ENCODE measurements around the gene PAQR7.

PAQR7 gene

GRCh38 chr1:25828491-25828890 lies 47.0 kb downstream of the PAQR7 start:
- peaks cover 69% of the 10 kb centered on the region for H3K36me3 ChIP-seq (ENCODE audit: control insufficient read depth, insufficient read depth, low read length)

GRCh38 chr1:25826571-25826970 lies 48.9 kb downstream of the PAQR7 start:
- Histone ChIP-seq H3K27me3 (ENCODE audit: control insufficient read depth, insufficient read depth, low read length) (peaks cover 3% of the 10 kb centered on the region; the same call in 1 of the 2 replicates), H3K9me3 (ENCODE audit: control insufficient read depth, insufficient read depth, low read length) (no peaks in the 10 kb centered on the region), H3K4me1 (ENCODE audit: control insufficient read depth, insufficient read depth, low read length) (no peaks in the 10 kb centered on the region), H3K27ac (ENCODE audit: low read depth, low read length) (no peak overlapping the region), H3K9ac (ENCODE audit: low read depth, low read length) (no peak overlapping the region), H3K36me3 (ENCODE audit: control insufficient read depth, insufficient read depth, low read length) (peaks cover 50% of the 10 kb centered on the region), H3K4me3 (ENCODE audit: low read depth, low read length) (no peak overlapping the region)

More at GRCh38 chr1:25828491-25828890, 47.0 kb downstream of the PAQR7 start:
- H3K9ac ChIP-seq (ENCODE audit: low read depth, low read length), result no peak overlapping the region
- no peak overlapping the region for H3K4me3 ChIP-seq (ENCODE audit: low read depth, low read length)
- H3K4me1 ChIP-seq (ENCODE audit: control insufficient read depth, insufficient read depth, low read length), result no peaks in the 10 kb centered on the region
- no peaks in the 10 kb centered on the region for H3K27me3 ChIP-seq (ENCODE audit: control insufficient read depth, insufficient read depth, low read length)
- no peaks in the 10 kb centered on the region for H3K9me3 ChIP-seq (ENCODE audit: control insufficient read depth, insufficient read depth, low read length)
- no peak overlapping the region for H3K27ac ChIP-seq (ENCODE audit: low read depth, low read length)

- H3K4me1 ChIP-seq (ENCODE audit: control insufficient read depth, insufficient read depth, low read length), result no peaks in the 10 kb centered on the region
- no peak overlapping the region for H3K9ac ChIP-seq (ENCODE audit: low read depth, low read length)
- H3K4me3 ChIP-seq (ENCODE audit: low read depth, low read length), result no peak overlapping the region
- H3K36me3 ChIP-seq (ENCODE audit: control insufficient read depth, insufficient read depth, low read length), result peaks cover 40% of the 10 kb centered on the region
- H3K27ac ChIP-seq (ENCODE audit: low read depth, low read length), result no peak overlapping the region
- H3K27me3 ChIP-seq (ENCODE audit: control insufficient read depth, insufficient read depth, low read length), result peaks cover 5% of the 10 kb centered on the region; the same call in 1 of the 2 replicates
- no peaks in the 10 kb centered on the region for H3K9me3 ChIP-seq (ENCODE audit: control insufficient read depth, insufficient read depth, low read length)
Measured at GRCh38 chr1:25825605-25826004, 49.9 kb downstream of the PAQR7 start.

DNA sequence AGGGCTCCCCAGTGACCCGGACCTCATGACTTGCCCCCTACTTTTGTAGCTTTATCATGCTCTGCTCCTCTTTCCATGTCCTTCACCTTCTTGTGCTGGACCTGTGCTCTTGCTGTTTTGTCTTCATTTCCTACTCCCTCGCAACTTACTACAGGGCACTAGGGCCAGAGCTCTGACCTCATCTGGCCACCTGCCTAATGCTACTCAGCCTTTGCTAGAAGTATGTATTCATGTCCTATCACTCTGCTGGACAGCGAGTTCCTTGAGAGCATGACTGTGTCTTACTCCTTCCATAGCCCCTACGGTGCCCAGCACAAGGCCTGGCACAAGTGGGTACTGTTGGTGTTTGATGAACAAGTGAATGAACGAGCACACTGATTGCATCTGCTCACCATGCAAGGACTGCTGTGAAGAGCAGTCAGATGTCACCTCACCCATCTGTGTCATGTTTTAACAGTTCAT lies 53.8 kb downstream of the PAQR7 start:
- no peak overlapping the region for H3K27ac ChIP-seq (ENCODE audit: low read depth, low read length)
- H3K9ac ChIP-seq (ENCODE audit: low read depth, low read length), result no peak overlapping the region
- H3K27me3 ChIP-seq (ENCODE audit: control insufficient read depth, insufficient read depth, low read length), result peaks cover 5% of the 10 kb centered on the region; the same call in 1 of the 2 replicates
- peaks cover 7% of the 10 kb centered on the region; the same call in 1 of the 2 replicates for H3K36me3 ChIP-seq (ENCODE audit: control insufficient read depth, insufficient read depth, low read length)
- H3K4me3 ChIP-seq (ENCODE audit: low read depth, low read length), result no peak overlapping the region
- H3K4me1 ChIP-seq (ENCODE audit: control insufficient read depth, insufficient read depth, low read length), result peaks cover 17% of the 10 kb centered on the region
- no peaks in the 10 kb centered on the region for H3K9me3 ChIP-seq (ENCODE audit: control insufficient read depth, insufficient read depth, low read length)

GRCh38 chr1:25821112-25821476 lies 54.4 kb downstream of the PAQR7 start:
- Histone ChIP-seq H3K4me1 (ENCODE audit: control insufficient read depth, insufficient read depth, low read length) (peaks cover 17% of the 10 kb centered on the region), H3K9ac (ENCODE audit: low read depth, low read length) (no peak overlapping the region), H3K9me3 (ENCODE audit: control insufficient read depth, insufficient read depth, low read length) (no peaks in the 10 kb centered on the region), H3K4me3 (ENCODE audit: low read depth, low read length) (peak overlapping the region; percentile 93), H3K36me3 (ENCODE audit: control insufficient read depth, insufficient read depth, low read length) (peaks cover 11% of the 10 kb centered on the region; the same call in 1 of the 2 replicates), H3K27me3 (ENCODE audit: control insufficient read depth, insufficient read depth, low read length) (peaks cover 5% of the 10 kb centered on the region; the same call in 1 of the 2 replicates), H3K27ac (ENCODE audit: low read depth, low read length) (no peak overlapping the region)

GRCh38 chr1:25820247-25821111 lies 55.0 kb downstream of the PAQR7 start:
- peaks cover 5% of the 10 kb centered on the region; the same call in 1 of the 2 replicates for H3K27me3 ChIP-seq (ENCODE audit: control insufficient read depth, insufficient read depth, low read length)
- peak overlapping the region; percentile 87 for H3K27ac ChIP-seq (ENCODE audit: low read depth, low read length)
- peak overlapping the region; percentile 93 for H3K4me3 ChIP-seq (ENCODE audit: low read depth, low read length)
- peaks cover 12% of the 10 kb centered on the region; the same call in 1 of the 2 replicates for H3K36me3 ChIP-seq (ENCODE audit: control insufficient read depth, insufficient read depth, low read length)
- H3K4me1 ChIP-seq (ENCODE audit: control insufficient read depth, insufficient read depth, low read length), result peaks cover 17% of the 10 kb centered on the region
- peak overlapping the region; percentile 61 for H3K9ac ChIP-seq (ENCODE audit: low read depth, low read length)
- H3K9me3 ChIP-seq (ENCODE audit: control insufficient read depth, insufficient read depth, low read length), result no peaks in the 10 kb centered on the region

DNA sequence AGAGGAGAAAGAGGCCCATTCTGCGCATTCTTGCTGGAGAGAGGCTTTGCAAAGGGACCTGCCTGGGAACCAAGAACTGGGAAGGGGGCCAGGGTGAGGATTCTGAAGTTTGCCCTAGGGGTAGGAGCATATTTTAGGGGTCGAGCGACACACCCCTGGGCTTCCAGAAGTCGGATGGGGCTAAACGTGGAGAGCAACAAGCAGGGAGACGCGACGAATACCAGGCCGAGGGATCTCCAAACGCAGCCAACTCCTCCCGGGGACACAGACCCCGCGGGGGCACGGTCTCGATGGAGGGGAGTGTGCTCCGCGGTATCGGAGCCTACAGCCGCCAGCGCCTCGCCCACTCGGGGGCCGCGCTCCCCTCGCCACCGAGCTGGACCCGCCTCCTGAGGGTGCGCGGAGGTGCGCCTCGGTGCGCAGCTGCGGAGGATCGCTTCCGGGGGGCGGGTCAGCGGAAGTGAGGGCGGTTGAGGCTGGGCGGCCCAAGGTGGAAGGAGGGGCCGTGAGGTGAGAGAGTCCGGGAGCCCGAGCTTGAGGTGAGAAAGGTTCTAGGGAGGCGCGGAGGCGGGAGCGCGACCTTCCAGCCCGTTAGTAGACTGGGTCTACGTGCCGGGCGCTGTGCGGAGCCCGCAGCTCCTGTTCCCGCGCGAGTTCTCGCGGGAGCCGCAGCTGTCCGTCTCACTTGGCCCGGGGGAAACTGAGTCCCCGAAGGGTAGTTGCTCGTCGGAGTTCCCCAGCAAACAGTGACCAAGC lies 55.8 kb downstream of the PAQR7 start, which contains the start of gene MTFR1L:
MTFR1L (plus strand) TSS at position 464 of the 756 bp plus-strand sequence. CDS start 3,151 bp downstream, outside the sequence.
- Histone ChIP-seq H3K4me3 (ENCODE audit: low read depth, low read length) (peak within 1 kb of the TSS; percentile 93), H3K4me1 (ENCODE audit: control insufficient read depth, insufficient read depth, low read length) (peaks cover 17% of the 10 kb centered on the region), H3K9ac (ENCODE audit: low read depth, low read length) (peak within 1 kb of the TSS; percentile 61), H3K27me3 (ENCODE audit: control insufficient read depth, insufficient read depth, low read length) (peaks cover 5% of the 10 kb centered on the region; the same call in 1 of the 2 replicates), H3K36me3 (ENCODE audit: control insufficient read depth, insufficient read depth, low read length) (peaks cover 16% of the 10 kb centered on the region), H3K27ac (ENCODE audit: low read depth, low read length) (peak within 1 kb of the TSS; percentile 87), H3K9me3 (ENCODE audit: control insufficient read depth, insufficient read depth, low read length) (no peaks in the 10 kb centered on the region)

DNA sequence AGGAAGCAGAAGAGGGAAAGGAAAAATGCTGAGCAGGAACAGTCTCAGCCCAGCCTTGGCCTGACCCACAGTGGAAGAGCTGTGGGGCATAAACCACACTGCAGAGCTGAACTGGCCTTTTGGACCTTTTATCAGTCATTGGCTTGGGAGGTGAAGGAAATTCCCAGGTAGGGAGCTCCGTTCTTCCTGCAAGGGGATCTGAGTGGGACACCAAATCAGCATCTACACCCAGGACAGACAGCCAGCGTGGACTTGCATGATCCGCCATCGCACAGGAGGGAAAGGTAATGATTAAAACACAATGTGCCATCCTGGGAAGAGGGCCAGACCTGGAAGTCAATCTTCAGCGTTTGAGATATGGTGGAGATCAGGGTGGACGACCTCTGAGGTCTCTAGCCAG lies 56.9 kb downstream of the PAQR7 start:
- peaks cover 17% of the 10 kb centered on the region for H3K4me1 ChIP-seq (ENCODE audit: control insufficient read depth, insufficient read depth, low read length)
- H3K36me3 ChIP-seq (ENCODE audit: control insufficient read depth, insufficient read depth, low read length), result peaks cover 24% of the 10 kb centered on the region
- peak overlapping the region; percentile 93 for H3K4me3 ChIP-seq (ENCODE audit: low read depth, low read length)
- peak overlapping the region; percentile 6 for H3K27ac ChIP-seq (ENCODE audit: low read depth, low read length)
- no peak overlapping the region for H3K9ac ChIP-seq (ENCODE audit: low read depth, low read length)
- peaks cover 5% of the 10 kb centered on the region; the same call in 1 of the 2 replicates for H3K27me3 ChIP-seq (ENCODE audit: control insufficient read depth, insufficient read depth, low read length)
- no peaks in the 10 kb centered on the region for H3K9me3 ChIP-seq (ENCODE audit: control insufficient read depth, insufficient read depth, low read length)

DNA sequence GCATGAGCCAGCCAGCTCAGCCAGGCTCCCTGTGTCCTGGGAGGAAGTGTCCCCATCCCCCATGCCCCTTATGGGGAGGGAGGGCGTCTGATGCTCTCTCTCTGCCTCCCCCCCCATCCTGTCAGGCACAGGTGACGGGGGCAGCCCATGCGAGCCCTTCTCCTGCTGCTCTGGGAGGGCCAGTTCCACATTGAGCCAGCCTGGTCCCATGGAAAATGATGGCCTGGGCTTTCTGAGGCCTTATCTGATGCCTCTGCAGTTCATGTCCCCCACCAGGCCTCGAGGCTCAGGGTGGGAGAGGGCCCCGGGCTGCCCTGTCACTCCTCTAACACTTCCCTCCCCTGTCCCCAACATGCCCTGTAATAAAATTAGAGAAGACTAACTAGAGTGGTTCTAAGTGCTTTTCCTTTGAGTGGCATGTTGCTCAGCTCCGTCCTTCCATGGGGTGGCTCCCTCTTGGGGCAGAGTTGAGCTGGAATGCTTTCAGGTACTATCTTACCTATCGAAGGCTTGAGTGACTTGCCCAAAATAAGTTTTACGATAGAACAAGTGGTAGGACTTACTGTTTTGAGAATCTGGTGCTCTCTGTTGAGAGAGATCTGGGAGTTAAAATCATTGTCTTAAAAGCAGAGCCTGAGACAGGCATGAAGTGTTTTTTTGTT lies 57.5 kb downstream of the PAQR7 start:
- Histone ChIP-seq H3K27ac (ENCODE audit: low read depth, low read length) (peak overlapping the region; percentile 6), H3K9me3 (ENCODE audit: control insufficient read depth, insufficient read depth, low read length) (no peaks in the 10 kb centered on the region), H3K9ac (ENCODE audit: low read depth, low read length) (no peak overlapping the region), H3K36me3 (ENCODE audit: control insufficient read depth, insufficient read depth, low read length) (peaks cover 26% of the 10 kb centered on the region), H3K4me1 (ENCODE audit: control insufficient read depth, insufficient read depth, low read length) (peaks cover 17% of the 10 kb centered on the region), H3K27me3 (ENCODE audit: control insufficient read depth, insufficient read depth, low read length) (peaks cover 5% of the 10 kb centered on the region; the same call in 1 of the 2 replicates), H3K4me3 (ENCODE audit: low read depth, low read length) (no peak overlapping the region)

- Histone ChIP-seq H3K36me3 (ENCODE audit: control insufficient read depth, insufficient read depth, low read length) (peaks cover 29% of the 10 kb centered on the region), H3K27ac (ENCODE audit: low read depth, low read length) (no peak overlapping the region), H3K27me3 (ENCODE audit: control insufficient read depth, insufficient read depth, low read length) (no peaks in the 10 kb centered on the region), H3K9ac (ENCODE audit: low read depth, low read length) (no peak overlapping the region), H3K9me3 (ENCODE audit: control insufficient read depth, insufficient read depth, low read length) (no peaks in the 10 kb centered on the region), H3K4me3 (ENCODE audit: low read depth, low read length) (no peak overlapping the region), H3K4me1 (ENCODE audit: control insufficient read depth, insufficient read depth, low read length) (peaks cover 17% of the 10 kb centered on the region)
Measured at GRCh38 chr1:25816112-25816718, 59.3 kb downstream of the PAQR7 start.
